K562 (cell line): Measurements from ENCODE around the gene RGS9BP. TPM values are rescaled to one million over a fixed set of nuclear protein-coding genes. Genes with fewer than 3 reads are reported as not detected.

Experiments used
- BCOR ChIP-seq: fragments of 450-650 bp; IDR thresholded peaks from 2 replicates; pipeline ENCODE4 v1.6.1; 2016
- MGA ChIP-seq: fragments of 450-650 bp; IDR thresholded peaks from 2 replicates; pipeline ENCODE4 v1.6.1; 2016; ENCODE audit warnings: mild to moderate bottlenecking, moderate library complexity
- MNT ChIP-seq, 2 experiments: fragments of 450-650 bp; conservative IDR thresholded peaks; 2 replicates each; pipeline ENCODE4 v1.6.1; 2017; ENCODE audit warnings: mild to moderate bottlenecking in 2 of 2, moderate library complexity in 2 of 2
- MYNN ChIP-seq, 2 experiments: sonication (generic); formaldehyde crosslinking in 1 of 2; IDR thresholded peaks; 2 replicates each; pipeline versions ENCODE4 v1.5.0 to v1.6.1; 2016 to 2020; ENCODE audit warnings: antibody characterized with exemption in 1 of 2, missing genetic modification reagents in 1 of 2
- NFATC3 ChIP-seq: fragments of 450-650 bp; IDR thresholded peaks from 2 replicates; pipeline ENCODE4 v1.6.1; 2017; ENCODE audit warnings: mild to moderate bottlenecking
- POLR2AphosphoS5 ChIP-seq: IDR thresholded peaks from 2 replicates; pipeline ENCODE4 v1.6.1; 2011; ENCODE audit warnings: mild to moderate bottlenecking, low read depth, low read length, moderate library complexity; ENCODE audit not compliant: control insufficient read depth, insufficient read depth
- RCOR1 ChIP-seq, 2 experiments: IDR thresholded peaks; 2 replicates each; pipeline ENCODE4 v1.6.1; 2012; ENCODE audit warnings: low read depth in 2 of 2, low read length in 2 of 2, borderline replicate concordance in 1 of 2, improper control_type of control experiment in 1 of 2
- RNF2 ChIP-seq: sonication (generic); IDR thresholded peaks from 2 replicates; pipeline ENCODE4 v1.6.1; 2016
- TCF7 ChIP-seq: sonication (generic); IDR thresholded peaks from 2 replicates; pipeline ENCODE4 v1.6.1; 2016; ENCODE audit warnings: antibody characterized with exemption, borderline replicate concordance
- TFAP4 ChIP-seq: sonication (generic); formaldehyde crosslinking; IDR thresholded peaks from 2 replicates; pipeline ENCODE4 v1.8.0; 2022; ENCODE audit warnings: missing genetic modification reagents, mild to moderate bottlenecking, moderate library complexity, borderline replicate concordance
- VEZF1 ChIP-seq: fragments of 200-800 bp; sonication (Bioruptor generic); IDR thresholded peaks from 2 replicates; pipeline ENCODE4 v1.6.1; 2017; ENCODE audit warnings: missing genetic modification characterization, missing compliant biosample characterization
- polyA plus RNA-seq, 8 experiments: library from polyadenylated mRNA; depleted of rRNA in 4 of 8; stranded (reverse) in 5 of 8; unstranded in 3 of 8; fragments of >200 nt; fragmentation: Nextera tagmentation in 2 of 8; fragmentation: Illumina TruSeq in 1 of 8; extraction: Ambion mirVana in 2 of 8; extraction: Trizol in 1 of 8; gene quantifications; 2 replicates each; pipeline versions ENCODE4 v1.2.1 to v1.2.3, GENCODE V29; 2011 to 2014; ENCODE audit warnings: inconsistent platforms in 1 of 8, missing spikeins in 1 of 8
- total RNA-seq, 7 experiments: library from RNA; depleted of rRNA in 6 of 7; stranded (reverse); fragments of >200 nt in 6 of 7; fragmentation: Illumina TruSeq in 2 of 7; extraction: Trizol in 2 of 7; gene quantifications; 2 replicates each; pipeline versions ENCODE4 v1.2.1 to v1.2.3, GENCODE V29; 2011 to 2021; ENCODE audit warnings: low replicate concordance in 1 of 7

Gene RGS9BP
- total and polyA plus RNA-seq, 9 of the 15 experiments (the other 6 are each of a cell fraction or from before 2014, with no cell fraction given): 0.03 to 1.3 (median 0.49) TPM

- TF ChIP-seq MYNN (IDR thresholded peaks at IDR 0.05) (peak; percentile 75), MYNN (CRISPR knock-in tag; IDR thresholded peaks at IDR 0.05) (no peak), MGA (peak; percentile 76), MNT (conservative IDR thresholded peaks at IDR 0.05) (peak; percentile 45 to 60; a peak in 3 of 4 replicates), BCOR (no peak), RCOR1 (IDR thresholded peaks at IDR 0.05; ENCODE audit: borderline replicate concordance in 1 of 2, low read depth in 2 of 2, low read length in 2 of 2) (0 out of 4 replicates have a peak, but pooled peaks of 1 of the 2 experiments have one; percentile 34), TCF7 (peak; percentile 26; the same call in 1 of the 2 replicates), NFATC3 (0 out of 2 replicates have a peak, but pooled peaks have one; percentile 52), RNF2 (peak; percentile 74; the same call in 1 of the 2 replicates), TFAP4 (CRISPR knock-in tag) (peak; percentile 89), VEZF1 (CRISPR knock-in tag) (peak; percentile 53), POLR2AphosphoS5 (peak; percentile 83)
These were observed 15.8 kb downstream of the RGS9BP start, which contains the start of gene NUDT19 (continued) for GRCh38 chr19:32691291-32691951.
